ENCODE data around the gene PRR16. TPM values are rescaled to one million over a fixed set of nuclear protein-coding genes. Genes with fewer than 3 reads are reported as not detected.
A peak's percentile ranks its signal among the peaks of the same experiment; 100 is the strongest.

The PRR16 gene
- polyA plus RNA-seq, 2 of the 4 experiments (the other 2 are of a cell fraction) = 0.05 TPM; not detected in 1

- POLR2A ChIA-PET = no interaction called here
- Histone ChIP-seq H3K4me3 (no peak overlapping the region), H3K27ac (no peak overlapping the region), H3K4me2 (no peak overlapping the region), H3K9me3 (no peaks in the 10 kb centered on the region), H3K4me1 (no peaks in the 10 kb centered on the region; the same call in 2 of the 3 replicates)
- TF ChIP-seq MAZ (IDR thresholded peaks at IDR 0.05; ENCODE audit: borderline replicate concordance, low read depth, low read length) (no peak), BHLHE40 (IDR thresholded peaks at IDR 0.05; ENCODE audit: low read depth, low read length) (no peak), JUNB (IDR thresholded peaks at IDR 0.05) (no peak), RFX5 (IDR thresholded peaks at IDR 0.05) (no peak), RNF2 (IDR thresholded peaks at IDR 0.05; ENCODE audit: borderline replicate concordance, low read depth) (no peak), ZC3H11A (IDR thresholded peaks at IDR 0.05) (no peak)
- DNase-seq (ENCODE audit: low read depth in 1 of 2, low spot score in 1 of 2) = peak in 1 of 2 experiments; percentile 6
- CTCF ChIA-PET = no interaction called here
- FAIRE-seq = no peak
- no peak for ATAC-seq
- WGBS (ENCODE audit: missing lambda C conversion rate) = 9% methylated on average over 2 of the region's 2 CpGs
These were observed 140.8 kb downstream of the PRR16 start for GRCh38 chr5:120604884-120605283.

- Histone ChIP-seq H3K4me1 (no peaks in the 10 kb centered on the region; the same call in 2 of the 3 replicates), H3K4me2 (no peak overlapping the region), H3K9me3 (no peaks in the 10 kb centered on the region), H3K4me3 (no peak overlapping the region), H3K27ac (no peak overlapping the region)
- POLR2A ChIA-PET = no interaction called here
- DNase-seq (ENCODE audit: low read depth in 1 of 2, low spot score in 1 of 2) (no peak), ATAC-seq (no peak), FAIRE-seq (no peak)
- WGBS (ENCODE audit: missing lambda C conversion rate) = 0% methylated on average over 1 of the region's 1 CpG
- CTCF ChIA-PET = no interaction called here
- no peak for TF ChIP-seq EP300 (IDR thresholded peaks at IDR 0.05)
- TF ChIP-seq POLR2A (IDR thresholded peaks at IDR 0.05; ENCODE audit: low read length) = 0 out of 2 replicates have a peak, but pooled peaks have one; percentile 15
These were observed 141.4 kb downstream of the PRR16 start for GRCh38 chr5:120605325-120606079.

GRCh38 chr5:120609570-120609969 lies 145.5 kb downstream of the PRR16 start:
- Histone ChIP-seq H3K27ac (no peak overlapping the region), H3K4me2 (no peak overlapping the region), H3K4me3 (no peak overlapping the region), H3K4me1 (no peaks in the 10 kb centered on the region; the same call in 2 of the 3 replicates), H3K9me3 (no peaks in the 10 kb centered on the region)
- CTCF ChIA-PET = interaction anchor here (0.6 kb wide), 1 partner anchor 1487 kb away, joined by 3 read pairs; no protein-coding TSS in a partner anchor
- POLR2A ChIA-PET = no interaction called here
- DNase-seq (ENCODE audit: low read depth in 1 of 2, low spot score in 1 of 2) (no peak), ATAC-seq (no peak), FAIRE-seq (no peak)
- WGBS (ENCODE audit: missing lambda C conversion rate) = 44% methylated on average over 1 of the region's 1 CpG
- TF ChIP-seq REST (IDR thresholded peaks at IDR 0.05) = no peak
- TF ChIP-seq ZNF302 (CRISPR knock-in tag; IDR thresholded peaks at IDR 0.05) = no peak
- TF ChIP-seq FOSB (CRISPR knock-in tag; IDR thresholded peaks at IDR 0.05) = no peak
- no peak for TF ChIP-seq HOXA7 (CRISPR knock-in tag; IDR thresholded peaks at IDR 0.05)
- TF ChIP-seq ESRRA (IDR thresholded peaks at IDR 0.05; ENCODE audit: borderline replicate concordance, low read length) = no peak
- TF ChIP-seq ZC3H11A (IDR thresholded peaks at IDR 0.05) = no peak
- no peak for TF ChIP-seq RNF2 (IDR thresholded peaks at IDR 0.05; ENCODE audit: borderline replicate concordance, low read depth)
- no peak for TF ChIP-seq RCOR1 (IDR thresholded peaks at IDR 0.05; ENCODE audit: low read depth, low read length)
- no peak for TF ChIP-seq PHF8 (IDR thresholded peaks at IDR 0.05; ENCODE audit: borderline replicate concordance, low read depth)
- TF ChIP-seq KDM5A (IDR thresholded peaks at IDR 0.05) = no peak
- TF ChIP-seq HOXB13 (CRISPR knock-in tag; IDR thresholded peaks at IDR 0.05; ENCODE audit: low read depth) = no peak
- no peak for TF ChIP-seq MAFK (IDR thresholded peaks at IDR 0.05; ENCODE audit: partially characterized antibody)
- TF ChIP-seq TP53 (CRISPR knock-in tag; IDR thresholded peaks at IDR 0.05) = no peak
- no peak for TF ChIP-seq POLR2AphosphoS2 (conservative IDR thresholded peaks at IDR 0.05; ENCODE audit: low read length)
